G401.6 (cell line): ENCODE measurements around the gene DEXI.
"Not testable (repeated sequence)": the region's sequence is repeated elsewhere in the genome, so short reads cannot be mapped to it uniquely, and the experiment has no call there.

Source experiments
- FAIRE-seq: peaks from 2 replicates; lab custom pipeline; 2012; peaks lifted over from hg19 to GRCh38; lab: Jason Lieb, UNC

Gene DEXI

DNA sequence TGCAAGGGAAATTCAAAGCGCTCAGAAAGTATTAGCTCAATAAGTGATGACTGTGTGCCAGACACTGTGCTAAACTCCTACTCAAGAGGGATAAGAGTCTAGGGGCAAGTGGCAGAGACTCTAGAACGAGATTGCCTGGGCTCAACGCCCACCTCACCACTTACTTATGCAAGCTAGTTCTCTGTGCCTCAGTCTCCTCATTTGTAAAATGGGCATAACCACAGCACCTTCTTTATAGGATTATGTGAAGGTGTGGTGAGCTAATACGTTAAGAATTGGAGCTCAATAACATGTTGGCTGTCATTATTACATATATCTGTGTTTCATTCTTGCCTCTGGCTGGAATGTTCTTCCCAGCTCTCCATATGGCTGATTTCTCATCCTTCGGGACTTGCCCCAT lies 15.4 kb downstream of the DEXI start:
- no peak for FAIRE-seq

DNA sequence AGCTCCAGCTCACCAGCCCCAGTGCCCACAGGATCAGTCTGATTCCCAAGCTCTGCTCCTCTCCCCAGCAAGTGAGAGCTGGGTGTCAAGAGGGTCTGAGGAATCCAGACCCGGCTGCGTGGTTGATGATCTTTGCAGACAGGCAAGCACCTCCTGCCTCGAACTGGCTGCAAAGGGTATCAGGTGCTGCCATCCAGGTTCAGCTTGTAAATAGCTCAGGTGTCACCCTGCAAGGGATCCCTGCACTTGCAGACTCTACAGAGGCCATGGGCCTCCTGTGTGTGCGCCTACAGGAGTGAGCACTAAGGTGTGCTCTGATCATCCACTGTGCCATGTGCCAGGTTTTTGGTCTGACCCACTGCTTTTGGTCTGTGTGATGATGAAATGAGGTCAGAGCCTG lies 16.2 kb downstream of the DEXI start:
- no peak for FAIRE-seq

GRCh38 chr16:10925285-10925684 lies 17.0 kb downstream of the DEXI start:
- not testable (repeated sequence) for FAIRE-seq

GRCh38 chr16:10923650-10924214 lies 18.5 kb downstream of the DEXI start:
- no peak for FAIRE-seq

- no peak for FAIRE-seq
Measured at GRCh38 chr16:10923146-10923649, 19.1 kb downstream of the DEXI start.

DNA sequence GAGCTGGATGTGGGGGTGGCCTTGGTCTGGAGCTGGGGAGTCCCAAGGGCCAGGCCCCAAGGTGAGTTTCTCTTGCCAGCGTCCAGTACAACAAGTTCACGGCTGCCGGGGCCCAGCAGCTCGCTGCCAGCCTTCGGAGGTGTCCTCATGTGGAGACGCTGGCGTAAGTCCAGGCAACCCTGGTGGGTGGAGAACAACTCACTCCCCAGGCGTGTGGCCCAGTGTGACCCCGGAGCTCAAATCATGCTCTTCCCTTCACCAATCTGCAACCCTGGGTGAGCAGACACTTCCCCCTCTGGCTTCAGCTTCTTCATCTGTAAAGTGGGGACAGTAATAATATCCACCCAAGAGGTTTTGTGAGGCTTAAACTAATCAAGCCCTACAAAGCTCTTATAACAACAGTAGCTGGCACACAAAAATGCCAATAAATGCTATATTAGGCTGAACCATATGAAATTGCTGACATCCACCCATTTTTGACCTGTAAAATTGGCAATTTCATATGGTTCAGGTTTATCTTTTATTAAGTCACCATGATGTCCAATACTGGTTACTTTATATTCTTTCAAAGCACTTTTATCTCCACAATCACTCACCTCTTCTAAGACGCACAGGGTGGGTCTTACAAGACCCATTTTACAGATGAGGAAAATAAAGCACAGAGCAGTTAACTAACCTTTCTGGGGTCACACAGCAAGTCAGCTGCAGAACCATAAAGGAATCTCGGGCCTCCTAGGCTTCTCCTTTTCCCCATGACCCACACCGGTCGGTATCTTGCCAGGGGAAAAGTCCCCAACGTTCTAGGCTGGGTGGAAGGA lies 19.7 kb downstream of the DEXI start:
- FAIRE-seq = no peak

DNA sequence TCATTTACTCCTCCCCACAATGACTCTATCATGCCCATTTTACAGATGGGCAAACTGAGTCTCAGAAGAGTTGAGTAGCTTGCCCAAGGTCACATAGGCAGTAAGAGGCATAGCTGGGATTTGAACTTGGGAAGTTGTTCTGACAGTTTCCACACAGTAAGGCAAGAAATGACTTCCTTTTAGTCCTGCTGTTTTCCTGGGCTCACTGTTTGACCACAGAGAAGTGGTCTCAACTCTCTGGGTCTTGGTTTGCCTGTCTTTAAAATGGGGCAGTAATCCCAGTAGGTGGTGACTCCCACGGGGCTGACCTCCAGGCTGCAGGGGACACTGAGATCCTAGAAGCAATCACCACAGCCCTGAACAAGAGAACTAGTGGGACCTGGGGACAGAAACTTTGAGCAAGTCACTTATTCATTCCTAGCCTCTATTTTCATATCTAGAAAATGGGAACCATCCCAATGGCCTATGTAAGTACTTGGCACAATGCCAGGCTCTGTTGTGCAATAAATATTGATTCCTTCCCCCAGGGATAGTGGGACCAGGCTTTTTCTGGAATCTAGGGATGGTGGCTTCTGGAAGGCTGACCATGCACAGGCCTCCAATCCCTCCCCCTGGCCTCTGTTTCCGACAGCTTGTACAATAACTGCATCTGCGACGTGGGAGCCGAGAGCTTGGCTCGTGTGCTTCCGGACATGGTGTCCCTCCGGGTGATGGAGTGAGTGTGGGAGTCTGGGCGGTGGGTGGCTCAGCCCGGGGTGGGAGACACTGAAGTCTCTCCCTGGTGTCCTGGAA lies 20.5 kb downstream of the DEXI start:
- no peak for FAIRE-seq

- FAIRE-seq = no peak
Measured at GRCh38 chr16:10920726-10921427, 21.4 kb downstream of the DEXI start.

DNA sequence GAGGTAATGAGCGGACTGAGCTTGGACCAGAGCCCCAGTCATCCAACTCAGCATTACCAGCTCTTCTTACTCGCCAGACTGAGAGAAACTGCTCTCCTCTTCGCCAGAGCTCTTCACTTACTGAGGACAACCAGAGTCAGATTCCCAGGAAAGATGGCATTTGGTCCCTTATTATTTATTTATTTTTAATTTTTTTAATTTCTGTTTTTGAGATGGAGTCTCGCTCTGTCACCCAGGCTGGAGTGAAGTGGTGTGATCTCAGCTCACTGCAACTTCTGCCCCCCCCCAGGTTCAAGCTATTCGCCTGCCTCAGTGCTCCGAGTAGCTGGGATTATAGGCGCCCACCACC lies 23.3 kb downstream of the DEXI start:
- FAIRE-seq = no peak

DNA sequence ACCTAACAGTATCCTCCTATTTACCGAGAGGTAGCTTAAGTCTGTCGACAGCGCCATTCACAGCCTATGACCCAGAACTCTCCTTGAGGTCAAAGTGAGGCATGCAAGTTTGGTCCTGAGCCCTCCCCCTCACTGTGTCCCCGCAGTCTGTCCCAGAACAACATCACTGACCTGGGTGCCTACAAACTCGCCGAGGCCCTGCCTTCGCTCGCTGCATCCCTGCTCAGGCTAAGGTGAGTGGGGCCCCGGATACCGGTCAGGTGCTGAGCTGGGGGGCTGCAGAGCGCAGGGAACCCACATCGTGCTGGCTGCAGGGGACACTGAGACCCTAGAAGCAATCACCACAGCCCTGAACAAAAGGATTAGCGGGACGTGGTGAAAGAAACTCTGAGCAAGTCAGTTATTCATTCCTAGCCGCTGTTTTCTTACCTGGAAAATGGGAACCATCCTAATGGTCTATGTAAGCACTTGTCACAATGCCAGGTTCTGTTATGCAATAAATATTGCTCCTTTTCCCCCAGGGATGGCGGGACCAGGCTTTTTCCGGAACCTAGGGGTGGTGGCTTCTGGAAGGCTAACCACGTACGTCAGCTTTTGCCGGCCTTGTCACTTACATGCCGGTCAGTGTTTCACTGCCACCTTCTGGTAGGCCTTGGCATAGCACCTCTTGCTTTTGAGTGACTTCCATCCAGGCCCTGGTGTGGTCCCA lies 23.8 kb downstream of the DEXI start:
- peak; percentile 51 for FAIRE-seq

- no peak for FAIRE-seq
Measured at GRCh38 chr16:10916534-10916933, 25.7 kb downstream of the DEXI start.

GRCh38 chr16:10911267-10911666 lies 31.0 kb downstream of the DEXI start:
- no peak for FAIRE-seq

DNA sequence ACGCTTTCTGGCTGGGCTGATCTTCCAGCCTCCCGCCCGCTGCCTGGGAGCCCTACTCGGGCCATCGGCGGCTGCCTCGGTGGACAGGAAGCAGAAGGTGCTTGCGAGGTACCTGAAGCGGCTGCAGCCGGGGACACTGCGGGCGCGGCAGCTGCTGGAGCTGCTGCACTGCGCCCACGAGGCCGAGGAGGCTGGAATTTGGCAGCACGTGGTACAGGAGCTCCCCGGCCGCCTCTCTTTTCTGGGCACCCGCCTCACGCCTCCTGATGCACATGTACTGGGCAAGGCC lies 34.6 kb downstream of the DEXI start:
- FAIRE-seq = no peak

DNA sequence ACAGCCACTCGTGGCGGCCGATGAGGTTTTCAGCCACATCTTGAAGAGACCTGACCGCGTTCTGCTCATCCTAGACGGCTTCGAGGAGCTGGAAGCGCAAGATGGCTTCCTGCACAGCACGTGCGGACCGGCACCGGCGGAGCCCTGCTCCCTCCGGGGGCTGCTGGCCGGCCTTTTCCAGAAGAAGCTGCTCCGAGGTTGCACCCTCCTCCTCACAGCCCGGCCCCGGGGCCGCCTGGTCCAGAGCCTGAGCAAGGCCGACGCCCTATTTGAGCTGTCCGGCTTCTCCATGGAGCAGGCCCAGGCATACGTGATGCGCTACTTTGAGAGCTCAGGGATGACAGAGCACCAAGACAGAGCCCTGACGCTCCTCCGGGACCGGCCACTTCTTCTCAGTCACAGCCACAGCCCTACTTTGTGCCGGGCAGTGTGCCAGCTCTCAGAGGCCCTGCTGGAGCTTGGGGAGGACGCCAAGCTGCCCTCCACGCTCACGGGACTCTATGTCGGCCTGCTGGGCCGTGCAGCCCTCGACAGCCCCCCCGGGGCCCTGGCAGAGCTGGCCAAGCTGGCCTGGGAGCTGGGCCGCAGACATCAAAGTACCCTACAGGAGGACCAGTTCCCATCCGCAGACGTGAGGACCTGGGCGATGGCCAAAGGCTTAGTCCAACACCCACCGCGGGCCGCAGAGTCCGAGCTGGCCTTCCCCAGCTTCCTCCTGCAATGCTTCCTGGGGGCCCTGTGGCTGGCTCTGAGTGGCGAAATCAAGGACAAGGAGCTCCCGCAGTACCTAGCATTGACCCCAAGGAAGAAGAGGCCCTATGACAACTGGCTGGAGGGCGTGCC lies 35.1 kb downstream of the DEXI start:
- no peak for FAIRE-seq

DNA sequence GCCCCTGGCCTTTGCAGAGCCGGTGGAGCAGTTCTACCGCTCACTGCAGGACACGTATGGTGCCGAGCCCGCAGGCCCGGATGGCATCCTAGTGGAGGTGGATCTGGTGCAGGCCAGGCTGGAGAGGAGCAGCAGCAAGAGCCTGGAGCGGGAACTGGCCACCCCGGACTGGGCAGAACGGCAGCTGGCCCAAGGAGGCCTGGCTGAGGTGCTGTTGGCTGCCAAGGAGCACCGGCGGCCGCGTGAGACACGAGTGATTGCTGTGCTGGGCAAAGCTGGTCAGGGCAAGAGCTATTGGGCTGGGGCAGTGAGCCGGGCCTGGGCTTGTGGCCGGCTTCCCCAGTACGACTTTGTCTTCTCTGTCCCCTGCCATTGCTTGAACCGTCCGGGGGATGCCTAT lies 35.8 kb downstream of the DEXI start:
- no peak for FAIRE-seq

GRCh38 chr16:10902999-10903398 lies 39.3 kb downstream of the DEXI start:
- FAIRE-seq = no peak

DNA sequence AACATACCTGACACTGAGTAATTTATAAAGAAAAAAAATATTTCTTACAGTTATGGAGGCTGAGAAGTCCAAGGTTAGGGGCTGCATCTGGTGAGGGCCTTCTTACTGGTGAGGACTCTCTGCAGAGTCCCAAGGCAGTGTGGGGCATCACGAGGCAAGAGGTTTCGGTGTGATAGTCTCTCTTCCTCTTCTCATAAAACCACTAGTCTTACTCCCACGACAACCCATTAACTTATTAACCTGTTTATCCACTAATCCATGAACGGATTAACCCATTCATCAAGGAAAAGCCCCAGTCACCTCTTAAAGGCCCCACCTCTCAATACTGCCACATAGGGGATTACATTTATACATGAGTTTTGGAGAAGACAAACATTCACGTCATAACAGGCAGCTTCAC lies 45.1 kb downstream of the DEXI start:
- no peak for FAIRE-seq

- no peak for FAIRE-seq
Measured at GRCh38 chr16:10896723-10897122, 45.5 kb downstream of the DEXI start.

DNA sequence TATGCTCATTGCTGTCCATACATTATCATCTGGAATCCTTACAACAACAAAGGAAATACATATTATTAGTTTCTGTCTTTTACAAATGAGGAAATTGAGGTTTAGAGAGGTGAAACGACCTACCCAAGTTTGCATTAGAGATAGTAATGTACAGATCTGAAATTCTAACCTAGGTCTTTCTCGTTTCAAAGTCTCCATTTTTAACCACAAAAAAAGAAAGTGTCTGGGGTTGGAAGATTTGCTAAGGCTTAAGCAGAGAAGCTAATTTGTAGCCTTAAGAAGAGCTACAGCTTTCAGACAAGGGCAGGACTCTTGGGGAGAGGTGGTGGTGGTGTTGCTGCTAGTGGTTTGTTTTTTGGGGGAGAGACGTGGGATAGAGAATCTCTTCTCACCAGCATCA lies 46.1 kb downstream of the DEXI start:
- no peak for FAIRE-seq

- no peak for FAIRE-seq
Measured at GRCh38 chr16:10895053-10895946, 47.0 kb downstream of the DEXI start.
